ENCODE results near the gene MCOLN1.

MCOLN1 gene

GRCh38 chr19:7529246-7529600 lies 6.8 kb downstream of the MCOLN1 start:
- no peak for DNase-seq (ENCODE audit: low spot score)
- in situ Hi-C loops (cut with MboI; ENCODE audit: low pct_unique_long_range_greater_than_20kb, low sequenced_read_pairs, unreplicated experiment), result no loop called here
- TF ChIP-seq CTCF (IDR thresholded peaks at IDR 0.05; ENCODE audit: extremely low read depth, insufficient read depth, missing control alignments), result no peak

- TF ChIP-seq CTCF (IDR thresholded peaks at IDR 0.05; ENCODE audit: extremely low read depth, insufficient read depth, missing control alignments), result no peak
- no peak for DNase-seq (ENCODE audit: low spot score)
- in situ Hi-C loops (cut with MboI; ENCODE audit: low pct_unique_long_range_greater_than_20kb, low sequenced_read_pairs, unreplicated experiment), result no loop called here
Measured at GRCh38 chr19:7529610-7530490, 7.4 kb downstream of the MCOLN1 start.

- DNase-seq (ENCODE audit: low spot score), result no peak
- no peak for TF ChIP-seq CTCF (IDR thresholded peaks at IDR 0.05; ENCODE audit: extremely low read depth, insufficient read depth, missing control alignments)
- in situ Hi-C loops (cut with MboI; ENCODE audit: low pct_unique_long_range_greater_than_20kb, low sequenced_read_pairs, unreplicated experiment), result no loop called here
Measured at GRCh38 chr19:7533281-7533885, 11.0 kb downstream of the MCOLN1 start.

GRCh38 chr19:7533925-7534480 lies 11.6 kb downstream of the MCOLN1 start:
- TF ChIP-seq CTCF (IDR thresholded peaks at IDR 0.05; ENCODE audit: extremely low read depth, insufficient read depth, missing control alignments), result no peak
- in situ Hi-C loops (cut with MboI; ENCODE audit: low pct_unique_long_range_greater_than_20kb, low sequenced_read_pairs, unreplicated experiment), result no loop called here
- DNase-seq (ENCODE audit: low spot score), result peak; percentile 96

GRCh38 chr19:7534531-7535046 lies 12.2 kb downstream of the MCOLN1 start:
- in situ Hi-C loops (cut with MboI; ENCODE audit: low pct_unique_long_range_greater_than_20kb, low sequenced_read_pairs, unreplicated experiment), result no loop called here
- peak; percentile 79 for DNase-seq (ENCODE audit: low spot score)
- TF ChIP-seq CTCF (IDR thresholded peaks at IDR 0.05; ENCODE audit: extremely low read depth, insufficient read depth, missing control alignments), result no peak

- TF ChIP-seq CTCF (IDR thresholded peaks at IDR 0.05; ENCODE audit: extremely low read depth, insufficient read depth, missing control alignments), result no peak
- in situ Hi-C loops (cut with MboI; ENCODE audit: low pct_unique_long_range_greater_than_20kb, low sequenced_read_pairs, unreplicated experiment), result no loop called here
- peak; percentile 98 for DNase-seq (ENCODE audit: low spot score)
Measured at GRCh38 chr19:7535047-7535997, 12.9 kb downstream of the MCOLN1 start, which contains the start of gene PNPLA6. Gene PNPLA6 (plus strand): TSS chr19:7535717. CDS start chr19:7535789, 72 bp downstream.
